PFSK-1 (cell line): Measurements from ENCODE around the gene PADI2.

ENCODE experiments used
- FOXP2 ChIP-seq: optimal IDR thresholded peaks from 2 replicates; pipeline ENCODE3; 2011; ENCODE audit warnings: borderline replicate concordance, control low read depth, inconsistent platforms; ENCODE audit not compliant: insufficient read depth; ENCODE audit errors: extremely low read length, extremely low read depth
- POLR2AphosphoS5 ChIP-seq: IDR thresholded peaks from 2 replicates; pipeline ENCODE4 v1.6.1; 2012; ENCODE audit warnings: low read depth, mild to moderate bottlenecking, control low read depth, low read length, moderate library complexity
- SIN3A ChIP-seq: IDR thresholded peaks from 2 replicates; pipeline ENCODE4 v1.6.1; 2012; ENCODE audit warnings: mild to moderate bottlenecking, low read length, moderate library complexity, borderline replicate concordance; ENCODE audit not compliant: insufficient read depth
- TAF1 ChIP-seq: IDR thresholded peaks from 2 replicates; pipeline ENCODE4 v1.6.1; 2012; ENCODE audit warnings: low read length, control low read depth, borderline replicate concordance; ENCODE audit not compliant: insufficient read depth
- TF ChIP-seq, protein P1 (sequence below), 2 experiments: IDR thresholded peaks; 2 replicates each; pipeline versions ENCODE4 v1.6.1 to v1.8.0; 2011 to 2012; ENCODE audit warnings: low read depth in 2 of 2, low read length in 2 of 2, control low read depth in 1 of 2, inconsistent platforms in 1 of 2, mild to moderate bottlenecking in 1 of 2, moderate library complexity in 1 of 2; ENCODE audit not compliant: insufficient read depth in 1 of 2

Gene PADI2

DNA sequence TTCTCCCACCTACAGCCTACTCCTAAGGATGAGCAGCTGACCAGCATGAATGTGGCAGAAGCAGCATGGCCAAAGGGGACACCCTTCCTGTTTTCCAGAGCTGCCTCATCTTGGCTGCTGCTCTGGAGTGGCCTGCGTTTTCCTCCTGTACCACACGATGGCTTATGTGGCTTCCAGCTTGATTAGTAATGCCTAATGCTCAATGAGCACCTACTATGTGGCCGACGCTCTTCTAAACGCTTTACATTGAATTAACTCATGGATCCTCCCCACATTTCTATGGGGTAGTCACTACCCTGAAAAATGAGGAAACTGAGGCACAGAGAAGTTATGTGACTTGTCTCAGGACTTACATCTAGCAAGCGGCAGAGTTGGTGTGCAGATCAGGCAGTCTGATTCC lies 47.5 kb downstream of the PADI2 start:
- TF ChIP-seq TAF1 (no peak), SIN3A (no peak), FOXP2 (no peak), POLR2AphosphoS5 (no peak)
- TF ChIP-seq, protein P1, sequence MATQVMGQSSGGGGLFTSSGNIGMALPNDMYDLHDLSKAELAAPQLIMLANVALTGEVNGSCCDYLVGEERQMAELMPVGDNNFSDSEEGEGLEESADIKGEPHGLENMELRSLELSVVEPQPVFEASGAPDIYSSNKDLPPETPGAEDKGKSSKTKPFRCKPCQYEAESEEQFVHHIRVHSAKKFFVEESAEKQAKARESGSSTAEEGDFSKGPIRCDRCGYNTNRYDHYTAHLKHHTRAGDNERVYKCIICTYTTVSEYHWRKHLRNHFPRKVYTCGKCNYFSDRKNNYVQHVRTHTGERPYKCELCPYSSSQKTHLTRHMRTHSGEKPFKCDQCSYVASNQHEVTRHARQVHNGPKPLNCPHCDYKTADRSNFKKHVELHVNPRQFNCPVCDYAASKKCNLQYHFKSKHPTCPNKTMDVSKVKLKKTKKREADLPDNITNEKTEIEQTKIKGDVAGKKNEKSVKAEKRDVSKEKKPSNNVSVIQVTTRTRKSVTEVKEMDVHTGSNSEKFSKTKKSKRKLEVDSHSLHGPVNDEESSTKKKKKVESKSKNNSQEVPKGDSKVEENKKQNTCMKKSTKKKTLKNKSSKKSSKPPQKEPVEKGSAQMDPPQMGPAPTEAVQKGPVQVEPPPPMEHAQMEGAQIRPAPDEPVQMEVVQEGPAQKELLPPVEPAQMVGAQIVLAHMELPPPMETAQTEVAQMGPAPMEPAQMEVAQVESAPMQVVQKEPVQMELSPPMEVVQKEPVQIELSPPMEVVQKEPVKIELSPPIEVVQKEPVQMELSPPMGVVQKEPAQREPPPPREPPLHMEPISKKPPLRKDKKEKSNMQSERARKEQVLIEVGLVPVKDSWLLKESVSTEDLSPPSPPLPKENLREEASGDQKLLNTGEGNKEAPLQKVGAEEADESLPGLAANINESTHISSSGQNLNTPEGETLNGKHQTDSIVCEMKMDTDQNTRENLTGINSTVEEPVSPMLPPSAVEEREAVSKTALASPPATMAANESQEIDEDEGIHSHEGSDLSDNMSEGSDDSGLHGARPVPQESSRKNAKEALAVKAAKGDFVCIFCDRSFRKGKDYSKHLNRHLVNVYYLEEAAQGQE (IDR thresholded peaks at IDR 0.05; ENCODE audit: insufficient read depth in 1 of 2, low read depth in 2 of 2, low read length in 2 of 2): no peak

DNA sequence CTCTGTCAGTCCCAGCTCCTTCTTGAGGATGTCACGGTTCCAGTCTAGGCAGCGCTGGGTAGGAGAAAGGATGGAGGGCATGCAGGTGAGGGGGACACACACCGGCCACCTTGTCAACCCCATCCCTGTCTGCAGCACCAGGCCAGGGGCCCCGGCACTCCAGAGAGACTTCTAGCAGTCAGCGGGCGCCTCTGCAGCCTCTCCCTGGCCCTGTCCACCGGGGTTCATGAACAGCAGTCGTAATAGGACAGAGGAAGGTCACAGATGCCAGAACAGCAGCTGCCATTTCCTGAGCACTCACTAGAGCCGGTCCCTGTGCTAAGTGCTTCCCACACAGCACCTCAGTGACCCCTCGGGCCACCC lies 49.1 kb downstream of the PADI2 start:
- no peak for TF ChIP-seq FOXP2
- no peak for TF ChIP-seq SIN3A
- TF ChIP-seq POLR2AphosphoS5: no peak
- TF ChIP-seq TAF1: no peak
- TF ChIP-seq, protein P1 (IDR thresholded peaks at IDR 0.05; ENCODE audit: insufficient read depth in 1 of 2, low read depth in 2 of 2, low read length in 2 of 2): no peak

DNA sequence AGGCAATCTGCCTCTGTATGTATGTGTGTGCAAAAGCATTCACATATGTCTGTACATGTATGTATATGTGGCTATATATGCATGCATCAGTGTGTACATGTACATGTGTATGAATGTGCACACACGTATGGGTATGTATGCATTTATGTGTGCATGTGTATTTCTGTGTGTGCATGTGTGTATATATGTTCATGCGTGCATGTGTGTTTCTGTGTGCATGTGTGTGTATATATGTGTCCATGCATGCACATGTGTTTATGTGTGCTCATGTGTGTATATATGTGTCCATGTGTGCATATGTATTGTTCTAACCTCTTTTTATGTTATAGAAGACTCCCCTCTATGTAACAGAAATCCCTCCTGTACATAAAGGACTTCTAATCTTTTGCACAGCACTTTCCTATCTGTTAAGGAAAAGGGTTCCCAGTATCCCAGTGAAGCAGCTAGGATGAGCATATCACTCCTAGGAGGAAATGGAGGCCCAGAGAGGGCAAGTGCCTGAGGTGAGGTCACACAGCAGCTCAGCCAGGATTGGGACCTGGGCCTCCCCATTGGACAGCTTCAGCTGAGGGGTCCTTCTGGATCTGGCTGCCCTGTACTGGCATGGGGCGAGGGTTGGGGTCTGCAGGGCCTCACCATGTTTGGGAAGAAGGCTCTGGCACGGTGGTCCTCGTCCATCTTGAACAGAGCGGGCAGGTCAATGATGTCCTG lies 49.6 kb downstream of the PADI2 start:
- TF ChIP-seq SIN3A (no peak), FOXP2 (no peak), TAF1 (no peak), POLR2AphosphoS5 (no peak)
- TF ChIP-seq, protein P1 (IDR thresholded peaks at IDR 0.05; ENCODE audit: insufficient read depth in 1 of 2, low read depth in 2 of 2, low read length in 2 of 2): no peak

DNA sequence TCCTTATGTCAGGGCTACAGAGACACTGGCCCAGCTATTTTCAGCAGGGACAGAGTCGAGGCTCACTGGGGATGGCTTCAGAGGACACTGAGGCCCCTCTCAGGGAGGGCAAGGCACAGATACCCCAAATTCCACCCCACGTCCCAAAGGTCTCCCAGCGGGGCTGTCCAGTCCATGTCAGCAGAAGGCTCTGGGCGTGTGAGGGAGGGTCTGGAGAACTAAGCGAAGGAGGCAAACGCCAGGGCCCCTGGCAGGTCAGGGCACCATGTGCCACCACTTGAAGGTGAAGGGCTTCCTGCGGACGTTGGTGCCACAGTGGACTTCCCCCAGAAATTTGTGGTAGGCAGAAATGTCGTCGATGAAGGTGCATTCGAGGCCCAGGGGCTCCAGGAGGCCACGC lies 50.5 kb downstream of the PADI2 start:
- no peak for TF ChIP-seq POLR2AphosphoS5
- no peak for TF ChIP-seq TAF1
- no peak for TF ChIP-seq FOXP2
- no peak for TF ChIP-seq SIN3A
- TF ChIP-seq, protein P1 (IDR thresholded peaks at IDR 0.05; ENCODE audit: insufficient read depth in 1 of 2, low read depth in 2 of 2, low read length in 2 of 2): no peak
